CD4-positive, alpha-beta T cell treated with Interleukin-15 for 4 hours (primary cell): ENCODE measurements around the gene FAM120AOS.
A peak's percentile ranks its signal among the peaks of the same experiment; 100 is the strongest.

Source experiments
- DNase-seq: peaks from one replicate; pipeline ENCODE4 v3.0.0-alpha.2; 2020; ENCODE audit warnings: low spot score

FAM120AOS gene

GRCh38 chr9:93453047-93453914, at the start of gene FAM120AOS:
TSS of gene FAM120AOS (minus strand) at chr9:93453581. CDS start at chr9:93452709, 872 bp downstream.
- DNase-seq = peak; percentile 80

DNA sequence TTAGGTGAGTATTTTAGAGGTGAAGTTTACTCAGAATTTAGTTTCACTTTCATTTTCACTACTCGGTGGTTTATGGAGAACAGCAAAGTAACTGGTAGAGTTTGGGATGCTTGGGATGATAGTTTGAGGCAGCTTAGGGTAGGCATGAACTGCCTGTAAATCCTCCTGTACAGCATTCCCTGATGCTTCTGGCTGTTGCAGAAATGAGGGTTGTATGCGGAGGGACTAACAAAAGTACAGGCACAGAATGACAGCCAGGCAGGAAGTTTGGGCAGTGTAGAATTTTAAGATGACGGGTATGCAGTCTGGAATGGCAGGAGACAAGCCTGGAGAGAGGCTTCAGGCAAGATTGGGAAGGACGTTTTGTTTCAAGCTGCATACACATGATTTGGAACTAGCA, 48.0 kb upstream of the FAM120AOS start:
- DNase-seq = peak; percentile 10

DNA sequence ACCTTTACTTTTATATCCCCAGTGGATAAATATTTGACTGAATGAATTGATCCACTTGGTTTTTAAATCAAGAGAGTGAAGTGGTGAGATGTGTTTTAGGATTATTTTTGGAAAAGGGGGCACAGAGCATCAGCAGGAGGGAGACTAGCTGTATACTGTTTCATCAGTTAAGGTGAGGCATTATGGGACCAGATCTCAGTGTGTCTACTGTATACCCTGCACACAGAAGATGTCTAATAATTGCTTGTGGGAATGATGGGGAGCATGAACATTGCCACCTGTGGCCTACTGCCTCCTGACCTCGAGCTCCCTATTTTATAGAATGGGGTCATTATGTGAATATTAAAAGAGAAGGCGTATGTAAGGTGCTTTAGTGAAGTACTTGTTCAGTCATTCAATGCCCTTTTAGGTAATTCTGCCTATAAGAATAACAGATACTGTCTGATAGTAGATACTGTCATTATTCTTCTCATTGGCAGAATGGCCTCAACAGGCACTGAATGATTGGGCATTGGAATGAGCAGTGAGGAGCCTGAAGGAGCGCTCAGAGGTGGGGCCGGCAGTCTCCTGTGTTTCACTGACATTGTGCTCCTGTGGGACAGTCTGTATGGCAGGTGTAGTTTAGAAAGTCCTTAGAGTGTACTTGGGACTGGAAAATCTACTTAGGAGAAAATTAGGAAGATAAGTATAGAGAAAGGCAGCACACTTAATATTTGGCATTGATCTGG, 47.4 kb upstream of the FAM120AOS start:
- DNase-seq = no peak

GRCh38 chr9:93496285-93496684, 42.9 kb upstream of the FAM120AOS start:
- no peak for DNase-seq

DNA sequence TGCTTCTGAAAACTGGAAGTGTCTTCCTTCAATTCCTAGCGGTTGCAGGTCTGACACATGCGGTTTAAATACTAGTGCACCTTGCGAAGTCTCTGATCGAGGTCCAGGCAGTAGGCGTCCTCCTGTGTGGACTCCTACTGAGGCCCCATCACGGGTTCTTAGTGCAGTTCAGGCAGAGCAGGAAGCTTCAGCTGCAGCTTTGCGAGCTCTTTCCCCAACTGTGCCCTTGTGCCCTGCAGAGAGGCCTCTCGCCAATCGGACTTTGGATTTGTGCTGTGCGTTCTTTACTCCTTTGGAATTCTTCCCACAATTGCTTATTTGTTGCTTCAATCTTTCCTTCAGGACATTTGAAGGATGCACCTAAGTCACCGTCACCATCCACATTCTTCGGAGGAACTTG, 40.6 kb upstream of the FAM120AOS start:
- DNase-seq = no peak

DNA sequence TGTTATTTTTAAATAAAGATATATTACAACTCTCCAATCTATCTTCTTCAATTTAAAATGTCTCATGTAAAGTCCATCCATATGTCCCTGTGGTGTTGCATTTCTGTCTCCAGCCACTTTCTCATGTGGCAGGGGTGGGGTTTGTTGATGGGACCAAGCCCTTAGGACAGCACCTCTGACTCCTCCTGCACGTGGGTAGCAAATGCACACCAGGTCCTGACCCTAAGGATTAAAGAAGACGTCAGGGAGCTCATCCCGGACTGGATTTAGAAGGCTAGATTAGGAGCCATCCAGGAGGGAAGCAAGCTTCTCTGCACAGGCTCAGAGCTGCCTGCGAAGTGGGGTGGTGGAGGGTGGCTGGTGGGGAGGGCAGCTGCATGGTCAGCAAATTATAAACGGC, 38.9 kb upstream of the FAM120AOS start:
- DNase-seq = no peak

GRCh38 chr9:93491593-93492232, 38.3 kb upstream of the FAM120AOS start:
- DNase-seq = no peak

- no peak for DNase-seq
Measured at GRCh38 chr9:93488244-93488643, 34.9 kb upstream of the FAM120AOS start.

DNA sequence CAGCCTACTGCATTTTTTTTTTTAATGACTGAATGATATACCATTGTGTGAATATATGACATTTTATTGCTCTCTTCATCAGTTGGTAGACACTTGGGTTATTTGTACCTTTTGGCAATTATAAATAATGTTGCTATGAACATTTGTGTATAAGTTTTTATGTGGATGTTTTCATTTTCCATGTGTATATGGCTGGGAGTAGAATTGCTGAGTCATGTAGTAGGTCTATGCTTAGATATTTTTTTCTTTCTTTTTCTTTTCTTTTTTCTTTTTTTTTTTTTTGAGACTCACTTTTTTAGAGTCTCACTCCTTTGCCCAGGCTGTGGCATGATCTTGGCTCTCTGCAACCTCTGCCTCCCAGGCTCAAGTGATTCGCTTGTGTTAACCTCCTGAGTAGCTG, 32.9 kb upstream of the FAM120AOS start:
- no peak for DNase-seq

GRCh38 chr9:93483497-93483896, 30.1 kb upstream of the FAM120AOS start:
- DNase-seq = no peak

DNA sequence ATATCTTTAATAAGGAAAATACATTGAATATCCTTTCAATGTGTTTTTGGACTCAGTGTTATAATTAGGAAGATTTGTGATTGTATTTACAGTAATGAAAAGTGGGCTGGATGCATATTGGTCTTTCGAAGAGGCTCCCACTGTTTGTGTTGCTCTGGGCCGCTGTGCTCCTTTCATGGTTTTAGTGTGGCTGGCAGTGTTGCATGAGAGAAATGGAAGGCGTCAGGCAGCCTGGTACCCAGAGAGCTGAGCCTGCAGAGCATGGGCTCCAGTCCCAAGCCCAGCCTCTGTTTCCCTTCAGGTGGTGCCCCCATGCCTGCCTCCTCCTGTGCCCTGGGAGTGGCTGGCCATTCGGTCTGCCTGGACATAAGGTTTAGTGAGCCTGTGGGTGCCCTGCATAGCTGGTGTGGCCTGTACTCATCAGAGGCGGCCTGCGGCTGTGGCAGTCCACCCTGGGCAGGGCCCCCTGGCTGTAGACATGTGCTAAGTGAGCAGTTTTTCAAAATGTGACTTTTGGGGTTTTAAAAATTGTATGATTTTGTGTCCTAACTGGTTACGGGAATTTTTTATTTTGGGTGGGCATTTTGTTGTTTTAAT, 27.4 kb upstream of the FAM120AOS start:
- no peak for DNase-seq

- DNase-seq = no peak
Measured at GRCh38 chr9:93480262-93480661, 26.9 kb upstream of the FAM120AOS start.

- no peak for DNase-seq
Measured at GRCh38 chr9:93479726-93480125, 26.3 kb upstream of the FAM120AOS start.

DNA sequence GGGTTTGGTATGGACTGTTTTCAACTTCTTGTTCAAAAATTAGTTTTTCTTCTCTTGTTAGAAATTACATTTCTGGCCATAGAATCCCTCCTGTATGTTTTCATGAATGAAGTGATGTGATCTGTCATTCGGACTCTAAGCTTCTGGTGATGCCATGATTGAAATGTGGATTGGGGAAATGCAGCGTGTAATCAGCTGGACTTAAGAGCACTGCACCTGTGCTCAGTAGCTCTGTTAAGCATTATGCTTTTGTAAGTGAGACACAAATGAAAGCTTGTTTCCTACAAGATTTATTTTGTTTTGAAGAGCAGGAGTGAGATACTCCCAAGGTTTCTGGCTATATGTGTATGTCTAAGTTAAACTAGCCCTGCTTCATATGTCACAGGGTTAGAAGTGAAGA, 24.0 kb upstream of the FAM120AOS start:
- DNase-seq = no peak

GRCh38 chr9:93476924-93477323, 23.5 kb upstream of the FAM120AOS start:
- no peak for DNase-seq

GRCh38 chr9:93475856-93476255, 22.5 kb upstream of the FAM120AOS start:
- no peak for DNase-seq

DNA sequence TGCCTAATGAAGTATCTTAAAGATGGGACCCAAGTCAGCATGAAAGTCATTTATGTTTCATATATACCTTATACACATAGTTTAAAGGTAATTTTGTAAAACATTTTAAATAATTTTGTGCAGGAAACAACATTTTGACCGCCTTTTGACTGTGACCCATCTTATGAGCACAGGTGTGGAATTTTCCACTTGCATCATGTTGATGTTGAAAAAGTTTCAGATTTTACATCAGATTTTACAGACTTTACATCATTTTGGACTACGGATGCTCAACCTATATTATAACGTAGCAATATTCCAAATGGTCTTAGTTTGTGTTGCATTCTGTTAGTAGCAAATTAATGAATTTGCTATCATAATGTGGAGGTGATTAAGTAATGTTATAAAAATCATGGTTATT, 21.7 kb upstream of the FAM120AOS start:
- no peak for DNase-seq

GRCh38 chr9:93473411-93473810, 20.0 kb upstream of the FAM120AOS start:
- DNase-seq = no peak

DNA sequence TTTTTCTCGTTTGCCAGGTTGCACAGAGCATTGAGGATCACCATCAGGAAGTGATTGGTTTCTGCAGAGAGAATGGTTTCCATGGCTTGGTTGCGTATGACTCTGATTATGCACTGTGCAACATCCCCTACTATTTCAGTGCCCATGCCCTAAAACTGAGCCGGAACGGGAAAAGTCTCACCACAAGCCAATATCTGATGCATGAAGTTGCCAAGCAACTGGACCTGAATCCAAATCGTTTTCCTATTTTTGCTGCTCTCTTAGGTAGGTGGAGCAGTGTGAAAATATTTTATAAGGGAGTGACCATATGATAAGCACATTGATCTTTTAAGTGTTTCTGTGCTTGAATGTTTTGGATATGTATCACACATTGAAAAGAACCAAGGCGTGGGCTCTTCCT, 17.7 kb upstream of the FAM120AOS start:
- DNase-seq = no peak

- no peak for DNase-seq
Measured at GRCh38 chr9:93470391-93470790, 17.0 kb upstream of the FAM120AOS start.

DNA sequence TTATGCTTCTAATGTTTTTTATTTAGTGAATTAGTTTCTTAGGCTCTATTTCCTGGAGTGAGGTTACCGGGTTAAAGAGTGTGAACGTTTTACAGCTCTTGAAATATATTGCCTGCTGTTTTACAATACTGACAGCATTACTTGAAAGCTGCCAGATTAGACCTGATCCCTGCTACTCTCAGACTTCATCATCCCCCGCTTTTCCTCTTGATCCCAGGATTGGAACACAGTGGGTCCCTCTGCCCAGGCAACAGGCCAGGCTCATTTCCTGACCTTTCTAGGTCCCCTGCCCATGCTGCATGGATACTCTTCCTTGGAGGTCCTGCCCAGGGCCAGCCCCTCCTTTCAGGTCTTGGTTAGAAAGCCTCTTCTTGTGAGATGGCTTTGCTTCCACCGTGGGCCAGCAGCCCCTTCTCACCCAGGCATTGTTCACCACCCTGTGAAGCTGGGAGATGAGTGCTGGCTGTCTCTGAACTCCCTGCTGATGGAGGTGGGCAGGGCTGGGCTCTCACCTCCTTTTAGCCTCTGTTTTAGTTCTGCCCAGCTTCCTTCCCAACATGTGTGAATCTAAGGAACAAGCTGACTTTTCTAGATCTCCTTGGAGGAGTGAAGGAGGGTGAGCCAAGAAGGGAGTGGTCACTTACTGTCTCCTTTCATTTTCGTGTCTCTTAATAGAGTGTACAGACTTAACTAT, 15.5 kb upstream of the FAM120AOS start:
- DNase-seq = no peak

DNA sequence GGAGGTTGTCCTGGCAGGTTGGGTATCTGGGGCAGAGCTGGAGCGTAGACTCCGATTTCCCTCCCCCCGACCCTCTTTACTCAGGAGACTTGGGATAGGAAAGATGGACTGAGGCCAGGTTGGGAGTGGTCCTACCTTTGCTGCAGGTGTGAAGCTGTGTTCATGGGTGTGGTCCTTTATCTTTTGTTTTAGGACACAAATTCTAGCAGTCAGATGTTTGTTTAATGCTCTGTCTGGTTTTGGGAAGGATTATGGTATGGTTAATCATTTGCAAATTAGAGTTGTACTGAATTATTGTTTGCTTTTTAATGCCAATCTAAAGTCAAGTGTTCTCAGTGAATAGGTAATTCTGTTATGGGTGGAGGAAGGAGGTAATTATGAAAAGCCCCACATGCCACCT, 14.1 kb upstream of the FAM120AOS start:
- no peak for DNase-seq
